GM21367 (cell line): ENCODE results near the gene GPSM3.
"Not testable (repeated sequence)": the region's sequence is repeated elsewhere in the genome, so short reads cannot be mapped to it uniquely, and the experiment has no call there.

ENCODE experiments used
- ATAC-seq: cut with Tn5 transposase; IDR thresholded peaks from one replicate; pipeline ENCODE4 v1.9.1; 2021; ENCODE audit not compliant: unreplicated experiment

The GPSM3 gene

GRCh38 chr6:32192608-32193039 lies at the start of gene GPSM3:
TSS of gene GPSM3 (minus strand) at chr6:32192643. CDS start at chr6:32192513, 130 bp downstream.
- no peak for ATAC-seq

GRCh38 chr6:32240686-32241085 lies 48.2 kb upstream of the GPSM3 start:
- ATAC-seq, result no peak

- ATAC-seq, result no peak
Measured at GRCh38 chr6:32239462-32239861, 47.0 kb upstream of the GPSM3 start.

GRCh38 chr6:32234934-32235333 lies 42.5 kb upstream of the GPSM3 start:
- ATAC-seq, result no peak

- ATAC-seq, result no peak
Measured at GRCh38 chr6:32226434-32226833, 34.0 kb upstream of the GPSM3 start.

- ATAC-seq, result no peak
Measured at GRCh38 chr6:32224696-32225095, 32.3 kb upstream of the GPSM3 start.

GRCh38 chr6:32223258-32224235 lies 31.1 kb upstream of the GPSM3 start, which contains the start of gene NOTCH4:
TSS of gene NOTCH4 (minus strand) at chr6:32224067. CDS start at chr6:32223928, 139 bp downstream.
- ATAC-seq, result no peak

GRCh38 chr6:32222333-32223230 lies 30.1 kb upstream of the GPSM3 start:
- no peak for ATAC-seq

GRCh38 chr6:32220021-32220420 lies 27.6 kb upstream of the GPSM3 start:
- ATAC-seq, result no peak

- ATAC-seq, result no peak
Measured at GRCh38 chr6:32218167-32218566, 25.7 kb upstream of the GPSM3 start.

- no peak for ATAC-seq
Measured at GRCh38 chr6:32216998-32217397, 24.6 kb upstream of the GPSM3 start.

GRCh38 chr6:32216285-32216684 lies 23.8 kb upstream of the GPSM3 start:
- ATAC-seq, result no peak

GRCh38 chr6:32215617-32216016 lies 23.2 kb upstream of the GPSM3 start:
- no peak for ATAC-seq

GRCh38 chr6:32214126-32214525 lies 21.7 kb upstream of the GPSM3 start:
- no peak for ATAC-seq

GRCh38 chr6:32213649-32214048 lies 21.2 kb upstream of the GPSM3 start:
- no peak for ATAC-seq

GRCh38 chr6:32212076-32212760 lies 19.8 kb upstream of the GPSM3 start:
- ATAC-seq, result no peak

GRCh38 chr6:32211432-32211831 lies 19.0 kb upstream of the GPSM3 start:
- not testable (repeated sequence) for ATAC-seq

- ATAC-seq, result no peak
Measured at GRCh38 chr6:32210191-32210601, 17.8 kb upstream of the GPSM3 start.

GRCh38 chr6:32208996-32209395 lies 16.6 kb upstream of the GPSM3 start:
- ATAC-seq, result no peak

- no peak for ATAC-seq
Measured at GRCh38 chr6:32204268-32204715, 11.8 kb upstream of the GPSM3 start.
